Choroid plexus epithelial cell (primary cell): ENCODE results near the gene SIT1.
A peak's percentile ranks its signal among the peaks of the same experiment; 100 is the strongest.

Source experiments
- DNase-seq: peaks from one replicate; pipeline ENCODE4 v3.0.0-alpha.2; 2010; ENCODE audit warnings: low read depth
- H3K4me3 ChIP-seq: 2 replicates; pipeline ENCODE4 v1.5.1; 2011; ENCODE audit warnings: low read depth, mild to moderate bottlenecking, control low read depth, low read length, moderate library complexity
- CTCF ChIP-seq: conservative IDR thresholded peaks from 2 replicates; pipeline ENCODE4 v1.5.1; 2011; ENCODE audit warnings: low read depth, mild to moderate bottlenecking, control low read depth, inconsistent platforms, low read length, moderate library complexity

The SIT1 gene

GRCh38 chr9:35660966-35661415 lies 10.3 kb upstream of the SIT1 start:
- DNase-seq = peak; percentile 70
- no peak overlapping the region for H3K4me3 ChIP-seq
- TF ChIP-seq CTCF = peak; percentile 70

- no peak for TF ChIP-seq CTCF
- peak overlapping the region; percentile 98 for H3K4me3 ChIP-seq
- peak; percentile 43 for DNase-seq
Observed at GRCh38 chr9:35659340-35659739, 8.6 kb upstream of the SIT1 start.

- H3K4me3 ChIP-seq = peak overlapping the region; percentile 98
- TF ChIP-seq CTCF = no peak
- peak; percentile 57 for DNase-seq
Observed at GRCh38 chr9:35658968-35659220, 8.2 kb upstream of the SIT1 start.

GRCh38 chr9:35658137-35658967 lies 7.6 kb upstream of the SIT1 start, which contains the start of gene CCDC107:
CCDC107 (plus strand) TSS chr9:35658292; CDS start chr9:35658380, 88 bp downstream.
- peak; percentile 62 for TF ChIP-seq CTCF
- peak; percentile 85 for DNase-seq
- H3K4me3 ChIP-seq = peak within 1 kb of the TSS; percentile 98

GRCh38 chr9:35657546-35658136 lies 6.9 kb upstream of the SIT1 start, which contains the start of gene RMRP:
RMRP (minus strand) TSS chr9:35658019.
- peak; percentile 100 for DNase-seq
- TF ChIP-seq CTCF = peak; percentile 30
- H3K4me3 ChIP-seq = peak within 1 kb of the TSS; percentile 98

- peak; percentile 54 for DNase-seq
- no peak for TF ChIP-seq CTCF
- H3K4me3 ChIP-seq = peak overlapping the region; percentile 42
Observed at GRCh38 chr9:35656831-35657545, 6.3 kb upstream of the SIT1 start.
